NCI-H2227 (cell line): ENCODE results near the gene LRRC61.

Experiments
- DNase-seq: peaks from one replicate; lab custom pipeline; 2025; ENCODE audit not compliant: unreplicated experiment; lab: John Stamatoyannopoulos, UW

LRRC61 gene

GRCh38 chr7:150346922-150347321 is 23.8 kb downstream of the LRRC61 start:
- DNase-seq = no peak

GRCh38 chr7:150351587-150352194 is 28.5 kb downstream of the LRRC61 start:
- DNase-seq = no peak

GRCh38 chr7:150355666-150356059 is 32.5 kb downstream of the LRRC61 start:
- DNase-seq = no peak

GRCh38 chr7:150356265-150356897 is 33.2 kb downstream of the LRRC61 start:
- DNase-seq = peak; percentile 38

- DNase-seq = peak; percentile 19
Observed at GRCh38 chr7:150357270-150357669, 34.1 kb downstream of the LRRC61 start.

GRCh38 chr7:150357771-150358427 is 34.7 kb downstream of the LRRC61 start:
- no peak for DNase-seq

- no peak for DNase-seq
Observed at GRCh38 chr7:150358433-150358832, 35.3 kb downstream of the LRRC61 start.

GRCh38 chr7:150358988-150359621 is 36.0 kb downstream of the LRRC61 start:
- no peak for DNase-seq

GRCh38 chr7:150359622-150360362 is 36.6 kb downstream of the LRRC61 start:
- no peak for DNase-seq

GRCh38 chr7:150360363-150361058 is 37.4 kb downstream of the LRRC61 start:
- no peak for DNase-seq

GRCh38 chr7:150361402-150361801 is 38.2 kb downstream of the LRRC61 start:
- DNase-seq = peak; percentile 34

GRCh38 chr7:150361807-150362621 is 38.9 kb downstream of the LRRC61 start:
- DNase-seq = no peak

- no peak for DNase-seq
Observed at GRCh38 chr7:150363370-150363769, 40.2 kb downstream of the LRRC61 start.

- no peak for DNase-seq
Observed at GRCh38 chr7:150363872-150364271, 40.7 kb downstream of the LRRC61 start.

GRCh38 chr7:150365194-150365593 is 42.0 kb downstream of the LRRC61 start:
- no peak for DNase-seq

- DNase-seq = no peak
Observed at GRCh38 chr7:150365673-150366398, 42.7 kb downstream of the LRRC61 start.

GRCh38 chr7:150367677-150368095 is 44.5 kb downstream of the LRRC61 start:
- DNase-seq = no peak

GRCh38 chr7:150368096-150368883 is 45.1 kb downstream of the LRRC61 start, which contains the start of gene REPIN1:
REPIN1 (plus strand) TSS chr7:150368822; CDS start chr7:150369712, 890 bp downstream.
- DNase-seq = peak; percentile 93
